GM12878 (cell line): ENCODE measurements around the gene AADACL2. TPM values are rescaled to one million over a fixed set of nuclear protein-coding genes. Genes with fewer than 3 reads are reported as not detected.

Experiments used
- ATAC-seq: fragments of 200-7000 bp; cut with Tn5 transposase; 3 replicates; pipeline ENCODE4 v1.9.1; 2020; ENCODE audit warnings: mild to moderate bottlenecking, moderate library complexity
- BruUV-seq: library from RNA; stranded (reverse); fragments of 400-500 nt; replicated peaks from 2 replicates; lab custom pipeline; 2021; lab: Mats Ljungman, UMichigan
- CTCF ChIA-PET: fragments of 300-600 bp; sonication (Branson Sonifier 250); formaldehyde crosslinking; extraction: SDS; loops from one replicate; lab custom pipeline; 2021; ENCODE audit warnings: inconsistent platforms; lab: Yijun Ruan, JAX
- POLR2A ChIA-PET: fragments of 350-600 bp; formaldehyde crosslinking; extraction: SDS; loops from one replicate; lab custom pipeline; 2021; ENCODE audit warnings: inconsistent platforms; lab: Charles Lee
- RAD21 ChIA-PET: fragments of 300-600 bp; sonication (Branson Sonifier 250); formaldehyde crosslinking; loops from one replicate; lab custom pipeline; 2023; ENCODE audit warnings: antibody characterized with exemption; ENCODE audit not compliant: unreplicated experiment; lab: Charles Lee
- SMC1A ChIA-PET: fragments of 300-600 bp; sonication (Branson Sonifier 250); formaldehyde crosslinking; loops from one replicate; lab custom pipeline; 2023; ENCODE audit not compliant: unreplicated experiment, uncharacterized antibody; lab: Charles Lee
- DNase-seq: peaks from one replicate; pipeline ENCODE4 v3.0.0-alpha.2; 2011; ENCODE audit warnings: low read depth, low spot score
- FAIRE-seq: peaks from 3 replicates; lab custom pipeline; 2011; peaks lifted over from hg19 to GRCh38; lab: Jason Lieb, UNC
- H2AFZ ChIP-seq: 2 replicates; pipeline ENCODE4 v1.6.0; 2011; ENCODE audit warnings: low read depth, low read length, control low read depth; ENCODE audit not compliant: control insufficient read depth
- H3K27ac ChIP-seq: 2 replicates; pipeline ENCODE4 v1.5.1; 2011; ENCODE audit warnings: control low read depth; ENCODE audit not compliant: control insufficient read depth, insufficient read depth
- H3K27me3 ChIP-seq, 2 experiments: replicated peaks in 1 of 2; 2 replicates each; pipeline versions ENCODE4 v1.6.0 to v1.6.1; 2011; ENCODE audit warnings: low read length in 1 of 2; ENCODE audit not compliant: control insufficient read depth in 2 of 2, insufficient read depth in 2 of 2
- H3K36me3 ChIP-seq, 2 experiments: 2 replicates each; pipeline ENCODE4 v1.5.1; 2011; ENCODE audit warnings: low read length in 1 of 2; ENCODE audit not compliant: control insufficient read depth in 2 of 2, insufficient read depth in 2 of 2
- H3K4me1 ChIP-seq: 2 replicates; pipeline ENCODE4 v1.6.1; 2011; ENCODE audit warnings: mild to moderate bottlenecking, low read length, moderate library complexity, mixed read lengths; ENCODE audit not compliant: control insufficient read depth, insufficient read depth
- H3K4me2 ChIP-seq: 2 replicates; pipeline ENCODE4 v1.6.0; 2011; ENCODE audit warnings: control low read depth; ENCODE audit not compliant: control insufficient read depth, insufficient read depth
- H3K4me3 ChIP-seq: fragments of 200-600 bp; sonication (generic); 2 replicates; pipeline ENCODE4 v1.5.1; 2016
- H3K79me2 ChIP-seq: 2 replicates; pipeline ENCODE4 v1.6.0; 2011; ENCODE audit warnings: low read length; ENCODE audit not compliant: control insufficient read depth, insufficient read depth
- H3K9ac ChIP-seq: 2 replicates; pipeline ENCODE4 v1.8.0; 2011; ENCODE audit warnings: low read length, control low read depth, mixed read lengths; ENCODE audit not compliant: control insufficient read depth, insufficient read depth
- H3K9me3 ChIP-seq: replicated peaks from 3 replicates; pipeline ENCODE4 v1.5.1; 2011; ENCODE audit warnings: mild to moderate bottlenecking, low read length; ENCODE audit not compliant: control insufficient read depth, insufficient read depth
- H4K20me1 ChIP-seq: 2 replicates; pipeline ENCODE4 v1.6.0; 2011; ENCODE audit not compliant: control insufficient read depth, insufficient read depth
- BCL11A ChIP-seq: IDR thresholded peaks from 2 replicates; pipeline ENCODE4 v1.6.1; 2011; ENCODE audit warnings: low read depth, low read length
- BMI1 ChIP-seq: fragments of 450-650 bp; IDR thresholded peaks from 2 replicates; pipeline ENCODE4 v1.6.1; 2016; ENCODE audit warnings: mild to moderate bottlenecking, moderate library complexity, borderline replicate concordance
- CREM ChIP-seq: IDR thresholded peaks from 2 replicates; pipeline ENCODE4 v1.6.1; 2014; ENCODE audit warnings: antibody characterized with exemption, low read depth
- ELK1 ChIP-seq: IDR thresholded peaks from 2 replicates; pipeline ENCODE4 v1.6.1; 2012; ENCODE audit warnings: low read depth, low read length, improper control_type of control experiment
- ETV6 ChIP-seq, 2 experiments: fragments of 450-650 bp in 1 of 2; IDR thresholded peaks in 1 of 2; conservative IDR thresholded peaks in 1 of 2; 2 replicates each; pipeline ENCODE4 v1.6.1; 2014; ENCODE audit warnings: antibody characterized with exemption in 1 of 2, borderline replicate concordance in 1 of 2, low read depth in 1 of 2, mild to moderate bottlenecking in 1 of 2, moderate library complexity in 1 of 2
- FOXM1 ChIP-seq: IDR thresholded peaks from 2 replicates; pipeline ENCODE4 v1.6.1; 2012; ENCODE audit warnings: low read depth, mild to moderate bottlenecking, inconsistent platforms, low read length, moderate library complexity
- HSF1 ChIP-seq: fragments of 150-350 bp; IDR thresholded peaks from 2 replicates; pipeline ENCODE4 v1.6.1; 2014; ENCODE audit warnings: mild to moderate bottlenecking, low read depth, low read length
- JUND ChIP-seq: IDR thresholded peaks from 2 replicates; pipeline ENCODE4 v1.6.1; 2012; ENCODE audit warnings: low read depth, mild to moderate bottlenecking, low read length, improper control_type of control experiment, moderate library complexity
- KDM1A ChIP-seq: fragments of 200-600 bp; sonication (generic); IDR thresholded peaks from 2 replicates; pipeline ENCODE4 v1.6.1; 2016; ENCODE audit warnings: borderline replicate concordance
- KLF5 ChIP-seq: fragments of 450-650 bp; IDR thresholded peaks from 2 replicates; pipeline ENCODE4 v1.6.1; 2014; ENCODE audit warnings: mild to moderate bottlenecking; ENCODE audit not compliant: partially characterized antibody
- PKNOX1 ChIP-seq: fragments of 450-650 bp; IDR thresholded peaks from 2 replicates; pipeline ENCODE4 v1.6.1; 2016; ENCODE audit warnings: mild to moderate bottlenecking
- RFX5 ChIP-seq: IDR thresholded peaks from 2 replicates; pipeline ENCODE4 v1.6.1; 2011; ENCODE audit warnings: low read depth, low read length, improper control_type of control experiment
- SMAD1 ChIP-seq: fragments of 450-650 bp; IDR thresholded peaks from 2 replicates; pipeline ENCODE4 v1.6.1; 2018; ENCODE audit warnings: mild to moderate bottlenecking, low read depth; ENCODE audit not compliant: partially characterized antibody
- SMARCA5 ChIP-seq: fragments of 450-650 bp; IDR thresholded peaks from 2 replicates; pipeline ENCODE4 v1.6.1; 2017; ENCODE audit warnings: mild to moderate bottlenecking
- SPI1 ChIP-seq: IDR thresholded peaks from 2 replicates; pipeline ENCODE4 v1.6.1; 2011; ENCODE audit warnings: low read depth, mild to moderate bottlenecking, low read length, moderate library complexity, borderline replicate concordance; ENCODE audit not compliant: insufficient read depth
- SREBF2 ChIP-seq: IDR thresholded peaks from 2 replicates; pipeline ENCODE4 v1.6.1; 2012; ENCODE audit warnings: mild to moderate bottlenecking, low read length
- TCF7 ChIP-seq: IDR thresholded peaks from 2 replicates; pipeline ENCODE4 v1.6.1; 2014; ENCODE audit warnings: antibody characterized with exemption, borderline replicate concordance
- ZNF207 ChIP-seq: fragments of 450-650 bp; IDR thresholded peaks from 2 replicates; pipeline ENCODE4 v1.6.1; 2014; ENCODE audit warnings: antibody characterized with exemption, mild to moderate bottlenecking, borderline replicate concordance
- ZZZ3 ChIP-seq: IDR thresholded peaks from 2 replicates; pipeline ENCODE4 v1.6.1; 2011; ENCODE audit warnings: low read depth; ENCODE audit not compliant: control insufficient read depth, insufficient read length
- WGBS: methylation state at CpG from one replicate; pipeline ENCODE4 v1.1.6; 2016; ENCODE audit warnings: low lambda C conversion rate; ENCODE audit not compliant: insufficient replicate concordance, insufficient coverage; ENCODE audit errors: missing lambda C conversion rate; 5-methylcytosine and 5-hydroxymethylcytosine counted together
- in situ Hi-C: fragments of 300-500 bp; cut with MboI; formaldehyde crosslinking; loops from 9 replicates; pipeline ENCODE4 v1.14.3; 2018; ENCODE audit warnings: mixed read lengths
- intact Hi-C: fragments of 100-400 bp; cut with micrococcal nuclease; formaldehyde crosslinking; loops from one replicate; pipeline ENCODE4 v1.14.2; 2022; ENCODE audit not compliant: unreplicated experiment
- polyA plus RNA-seq, 11 experiments: library from polyadenylated mRNA; depleted of rRNA in 4 of 11; unstranded in 6 of 11; stranded (reverse) in 5 of 11; fragments of >200 nt; fragmentation: Nextera tagmentation in 4 of 11; fragmentation: Illumina TruSeq in 1 of 11; extraction: Ambion mirVana in 4 of 11; extraction: Trizol in 1 of 11; gene quantifications; 1 replicate in 1 of 11; 2 replicates in 10 of 11; pipeline versions ENCODE4 v1.2.1 to v1.2.3, GENCODE V29; 2011 to 2016; ENCODE audit warnings: inconsistent platforms in 2 of 11, missing spikeins in 2 of 11, low read depth in 1 of 11
- total RNA-seq, 4 experiments: library from RNA; depleted of rRNA in 3 of 4; stranded (reverse); fragments of >200 nt in 3 of 4; fragmentation: Illumina TruSeq in 1 of 4; extraction: Trizol in 1 of 4; gene quantifications; 2 replicates each; pipeline versions ENCODE4 v1.2.1 to v1.2.3, GENCODE V29; 2013 to 2021

Gene AADACL2
- total and polyA plus RNA-seq, 10 of the 15 experiments (the other 5 are each of a cell fraction or from before 2014, with no cell fraction given): not detected

GRCh38 chr3:151688571-151688970, 45.2 kb upstream of the AADACL2 start:
- H3K4me1 ChIP-seq: no peaks in the 10 kb centered on the region
- 0% methylated on average over 1 of the region's 1 CpG for WGBS
- ChIA-PET CTCF (no interaction called here), POLR2A (no interaction called here), RAD21 (no interaction called here), SMC1A (no interaction called here)
- FAIRE-seq (no peak), ATAC-seq (no peak), DNase-seq (no peak)
- intact Hi-C loops (no loop called here), in situ Hi-C loops (no loop called here)
- no peaks in the 10 kb centered on the region for H3K27me3 ChIP-seq
- TF ChIP-seq SPI1 (no peak), SREBF2 (no peak), BMI1 (no peak), ELK1 (no peak), TCF7 (no peak), FOXM1 (no peak), ETV6 (conservative IDR thresholded peaks at IDR 0.05 in 1 of 2, IDR thresholded peaks at IDR 0.05 in 1 of 2; ENCODE audit: borderline replicate concordance in 1 of 2, low read depth in 1 of 2) (no peak), PKNOX1 (no peak), SMARCA5 (no peak), RFX5 (no peak), KDM1A (no peak), SMAD1 (no peak), BCL11A (no peak), ZNF207 (no peak), KLF5 (no peak), CREM (no peak), HSF1 (no peak), ZZZ3 (no peak), JUND (no peak)
- H2AFZ ChIP-seq: no peak overlapping the region
- no peaks in the 10 kb centered on the region for H3K36me3 ChIP-seq
- no peak overlapping the region for H3K27ac ChIP-seq
- H3K4me2 ChIP-seq: no peak overlapping the region
- no peaks in the 10 kb centered on the region for H4K20me1 ChIP-seq
- no TSS peak for BruUV-seq
- no peaks in the 10 kb centered on the region for H3K79me2 ChIP-seq
- no peaks in the 10 kb centered on the region for H3K9me3 ChIP-seq
- H3K4me3 ChIP-seq: no peak overlapping the region
- no peak overlapping the region for H3K9ac ChIP-seq
